ENCODE measurements around the gene NCOA5.

NCOA5 gene

GRCh38 chr20:46037036-46037435, 52.7 kb downstream of the NCOA5 start:
- no peak for TF ChIP-seq CTCF (IDR thresholded peaks at IDR 0.05; ENCODE audit: borderline replicate concordance, insufficient read depth, low read depth, low read length)
- no peak overlapping the region for H3K4me3 ChIP-seq (ENCODE audit: low read depth, low read length)

- TF ChIP-seq CTCF (IDR thresholded peaks at IDR 0.05; ENCODE audit: borderline replicate concordance, insufficient read depth, low read depth, low read length), result no peak
- H3K4me3 ChIP-seq (ENCODE audit: low read depth, low read length), result no peak overlapping the region
Measured at GRCh38 chr20:46036370-46036769, 53.4 kb downstream of the NCOA5 start.

- H3K4me3 ChIP-seq (ENCODE audit: low read depth, low read length), result no peak overlapping the region
- TF ChIP-seq CTCF (IDR thresholded peaks at IDR 0.05; ENCODE audit: borderline replicate concordance, insufficient read depth, low read depth, low read length), result no peak
Measured at GRCh38 chr20:46035713-46036112, 54.0 kb downstream of the NCOA5 start.

GRCh38 chr20:46035253-46035652, 54.5 kb downstream of the NCOA5 start:
- no peak overlapping the region for H3K4me3 ChIP-seq (ENCODE audit: low read depth, low read length)
- no peak for TF ChIP-seq CTCF (IDR thresholded peaks at IDR 0.05; ENCODE audit: borderline replicate concordance, insufficient read depth, low read depth, low read length)

GRCh38 chr20:46034039-46034438, 55.7 kb downstream of the NCOA5 start:
- H3K4me3 ChIP-seq (ENCODE audit: low read depth, low read length), result no peak overlapping the region
- no peak for TF ChIP-seq CTCF (IDR thresholded peaks at IDR 0.05; ENCODE audit: borderline replicate concordance, insufficient read depth, low read depth, low read length)

- no peak for TF ChIP-seq CTCF (IDR thresholded peaks at IDR 0.05; ENCODE audit: borderline replicate concordance, insufficient read depth, low read depth, low read length)
- H3K4me3 ChIP-seq (ENCODE audit: low read depth, low read length), result no peak overlapping the region
Measured at GRCh38 chr20:46031701-46032254, 58.0 kb downstream of the NCOA5 start.

- TF ChIP-seq CTCF (IDR thresholded peaks at IDR 0.05; ENCODE audit: borderline replicate concordance, insufficient read depth, low read depth, low read length), result no peak
- no peak overlapping the region for H3K4me3 ChIP-seq (ENCODE audit: low read depth, low read length)
Measured at GRCh38 chr20:46031014-46031569, 58.7 kb downstream of the NCOA5 start.
